IMR-90 (cell line): ENCODE measurements around the gene TNS3. TPM values are rescaled to one million over a fixed set of nuclear protein-coding genes. Genes with fewer than 3 reads are reported as not detected.

Experiments
- ATAC-seq: fragments of 200-7000 bp; cut with Tn5 transposase; 2 replicates; pipeline ENCODE4 v1.9.1; 2020; ENCODE audit warnings: low read depth, mild to moderate bottlenecking, moderate library complexity
- BruUV-seq: library from RNA; stranded (reverse); fragments of 400-500 nt; replicated peaks from 2 replicates; lab custom pipeline; 2021; lab: Mats Ljungman, UMichigan
- CTCF ChIA-PET: fragments of 300-600 bp; formaldehyde crosslinking; extraction: SDS; loops from one replicate; lab custom pipeline; 2021; ENCODE audit warnings: antibody characterized with exemption; lab: Yijun Ruan, JAX
- POLR2A ChIA-PET: fragments of 300-600 bp; sonication (Branson Sonifier 250); formaldehyde crosslinking; loops from one replicate; lab custom pipeline; 2022; ENCODE audit warnings: antibody characterized with exemption; ENCODE audit not compliant: unreplicated experiment; lab: Charles Lee
- DNase-seq: peaks from one replicate; pipeline ENCODE4 v3.0.0; 2013
- H2AFZ ChIP-seq: replicated peaks from 2 replicates; pipeline ENCODE3; 2013; ENCODE audit warnings: low read length, mild to moderate bottlenecking; ENCODE audit not compliant: poor library complexity
- H2AK5ac ChIP-seq: 2 replicates; pipeline ENCODE4 v1.6.1; 2013; ENCODE audit warnings: low read depth, low read length, inconsistent platforms
- H2AK9ac ChIP-seq: replicated peaks from 2 replicates; pipeline ENCODE3; 2013; ENCODE audit warnings: mild to moderate bottlenecking, low read depth, low read length, moderate library complexity; ENCODE audit not compliant: poor library complexity
- H2BK120ac ChIP-seq: 2 replicates; pipeline ENCODE4 v1.6.1; 2013; ENCODE audit warnings: low read depth, low read length, inconsistent platforms
- H2BK15ac ChIP-seq: 3 replicates; pipeline ENCODE4 v1.6.1; 2013; ENCODE audit warnings: low read depth, low read length, inconsistent platforms
- H2BK20ac ChIP-seq: 2 replicates; pipeline ENCODE4 v1.6.1; 2013; ENCODE audit warnings: low read depth, mild to moderate bottlenecking, inconsistent platforms, low read length, moderate library complexity
- H2BK5ac ChIP-seq: 2 replicates; pipeline ENCODE4 v1.6.1; 2013; ENCODE audit warnings: mild to moderate bottlenecking, low read depth, low read length, inconsistent platforms; ENCODE audit not compliant: poor library complexity, severe bottlenecking
- H3K14ac ChIP-seq: replicated peaks from 2 replicates; pipeline ENCODE4 v1.6.1; 2013; ENCODE audit warnings: low read depth, low read length, inconsistent platforms
- H3K18ac ChIP-seq: 2 replicates; pipeline ENCODE4 v1.6.1; 2013; ENCODE audit warnings: low read depth, low read length, control low read depth
- H3K23ac ChIP-seq: 2 replicates; pipeline ENCODE4 v1.6.1; 2013; ENCODE audit warnings: low read depth, low read length, inconsistent platforms
- H3K27ac ChIP-seq: 2 replicates; pipeline ENCODE4 v1.5.1; 2013; ENCODE audit warnings: mild to moderate bottlenecking, control low read depth, low read length; ENCODE audit not compliant: insufficient read depth
- H3K27me3 ChIP-seq: 2 replicates; pipeline ENCODE4 v1.6.1; 2013; ENCODE audit warnings: low read length; ENCODE audit not compliant: control insufficient read depth, insufficient read depth
- H3K36me3 ChIP-seq: 2 replicates; pipeline ENCODE4 v1.6.1; 2013; ENCODE audit warnings: low read length, mixed read lengths; ENCODE audit not compliant: control insufficient read depth, insufficient read depth
- H3K4ac ChIP-seq: 2 replicates; pipeline ENCODE4 v1.6.1; 2013; ENCODE audit warnings: low read depth, low read length, inconsistent platforms
- H3K4me1 ChIP-seq: 2 replicates; pipeline ENCODE4 v1.6.1; 2013; ENCODE audit warnings: low read length, mixed read lengths; ENCODE audit not compliant: control insufficient read depth, insufficient read depth
- H3K4me2 ChIP-seq: 2 replicates; pipeline ENCODE4 v1.6.1; 2013; ENCODE audit warnings: low read depth, mild to moderate bottlenecking, control low read depth, low read length, moderate library complexity
- H3K4me3 ChIP-seq: 2 replicates; pipeline ENCODE4 v1.5.1; 2013; ENCODE audit warnings: low read depth, mild to moderate bottlenecking, control low read depth, low read length, moderate library complexity; ENCODE audit not compliant: insufficient read depth
- H3K56ac ChIP-seq: 2 replicates; pipeline ENCODE4 v1.6.1; 2013; ENCODE audit warnings: low read length, inconsistent platforms; ENCODE audit not compliant: insufficient read depth; ENCODE audit errors: extremely low read depth
- H3K79me1 ChIP-seq, 2 experiments: 2 replicates each; pipeline ENCODE4 v1.6.1; 2013; ENCODE audit warnings: low read length in 2 of 2, inconsistent platforms in 1 of 2, low read depth in 1 of 2
- H3K9ac ChIP-seq: 2 replicates; pipeline ENCODE4 v1.6.1; 2013; ENCODE audit warnings: low read depth, low read length, control low read depth
- H3K9me1 ChIP-seq: 2 replicates; pipeline ENCODE4 v1.6.1; 2013; ENCODE audit warnings: low read length, inconsistent platforms; ENCODE audit not compliant: insufficient read depth
- H3K9me3 ChIP-seq: 2 replicates; pipeline ENCODE4 v1.6.1; 2013; ENCODE audit warnings: low read length; ENCODE audit not compliant: control insufficient read depth, insufficient read depth
- H4K20me1 ChIP-seq: 2 replicates; pipeline ENCODE4 v1.6.1; 2013; ENCODE audit warnings: low read length, inconsistent platforms; ENCODE audit not compliant: insufficient read depth
- H4K5ac ChIP-seq: 2 replicates; pipeline ENCODE4 v1.6.1; 2013; ENCODE audit warnings: mild to moderate bottlenecking, low read depth, low read length, control low read depth
- H4K8ac ChIP-seq, 2 experiments: 2 replicates each; pipeline ENCODE4 v1.6.1; 2013; ENCODE audit warnings: low read depth in 2 of 2, low read length in 2 of 2, control low read depth in 1 of 2, inconsistent platforms in 1 of 2
- H4K91ac ChIP-seq: 2 replicates; pipeline ENCODE4 v1.6.1; 2013; ENCODE audit warnings: low read depth, low read length, inconsistent platforms; ENCODE audit not compliant: insufficient read depth
- CEBPB ChIP-seq: IDR thresholded peaks from 2 replicates; pipeline ENCODE4 v1.6.1; 2012; ENCODE audit warnings: low read depth, low read length, improper control_type of control experiment
- MAZ ChIP-seq: IDR thresholded peaks from 2 replicates; pipeline ENCODE4 v1.6.1; 2012; ENCODE audit warnings: low read depth, mild to moderate bottlenecking, low read length, improper control_type of control experiment, moderate library complexity, borderline replicate concordance
- NFE2L2 ChIP-seq: fragments of 150-350 bp; IDR thresholded peaks from 2 replicates; pipeline ENCODE4 v1.6.1; 2016; ENCODE audit warnings: low read depth, mild to moderate bottlenecking, low read length
- POLR2A ChIP-seq: IDR thresholded peaks from 2 replicates; pipeline ENCODE4 v1.6.1; 2012; ENCODE audit warnings: mild to moderate bottlenecking, low read depth, low read length
- WGBS, 2 experiments: methylation state at CpG; one replicate each; pipeline versions ENCODE4 v1.1.5 to v1.1.7; 2013; ENCODE audit warnings: missing lambda C conversion rate in 2 of 2; ENCODE audit not compliant: insufficient read length in 1 of 2; ENCODE audit errors: extremely low coverage in 2 of 2; 5-methylcytosine and 5-hydroxymethylcytosine counted together
- dilution Hi-C: fragments of 300-500 bp; cut with HindIII; formaldehyde crosslinking; loops from one replicate; pipeline ENCODE4 v1.14.3; 2018; ENCODE audit warnings: low sequenced_read_pairs; ENCODE audit not compliant: unreplicated experiment
- in situ Hi-C: fragments of 300-500 bp; cut with MboI; formaldehyde crosslinking; loops from 3 replicates; pipeline ENCODE4 v1.14.3; 2019; ENCODE audit warnings: low sequenced_read_pairs, inconsistent platforms, mixed read lengths
- intact Hi-C: fragments of 100-400 bp; cut with micrococcal nuclease; formaldehyde crosslinking; loops from 2 replicates; pipeline ENCODE4 v1.10.0; 2022
- polyA plus RNA-seq, 3 experiments: library from polyadenylated mRNA; depleted of rRNA; stranded (reverse); fragments of >200 nt; gene quantifications; 2 replicates each; pipeline ENCODE4 v1.2.3, GENCODE V29; 2012; ENCODE audit warnings: low replicate concordance in 1 of 3
- total RNA-seq: library from RNA; depleted of rRNA; stranded (reverse); fragments of >200 nt; gene quantifications from 2 replicates; pipeline ENCODE4 v1.2.3, GENCODE V29; 2012
- TF ChIP-seq, protein P1 (sequence below): fragments of 150-350 bp; IDR thresholded peaks from 2 replicates; pipeline ENCODE4 v1.6.1; 2016; ENCODE audit warnings: low read depth, mild to moderate bottlenecking, low read length, moderate library complexity, borderline replicate concordance

Gene TNS3
- total and polyA plus RNA-seq, 2 of the 4 experiments (the other 2 are of a cell fraction) = 64.3 to 79.2 TPM

DNA sequence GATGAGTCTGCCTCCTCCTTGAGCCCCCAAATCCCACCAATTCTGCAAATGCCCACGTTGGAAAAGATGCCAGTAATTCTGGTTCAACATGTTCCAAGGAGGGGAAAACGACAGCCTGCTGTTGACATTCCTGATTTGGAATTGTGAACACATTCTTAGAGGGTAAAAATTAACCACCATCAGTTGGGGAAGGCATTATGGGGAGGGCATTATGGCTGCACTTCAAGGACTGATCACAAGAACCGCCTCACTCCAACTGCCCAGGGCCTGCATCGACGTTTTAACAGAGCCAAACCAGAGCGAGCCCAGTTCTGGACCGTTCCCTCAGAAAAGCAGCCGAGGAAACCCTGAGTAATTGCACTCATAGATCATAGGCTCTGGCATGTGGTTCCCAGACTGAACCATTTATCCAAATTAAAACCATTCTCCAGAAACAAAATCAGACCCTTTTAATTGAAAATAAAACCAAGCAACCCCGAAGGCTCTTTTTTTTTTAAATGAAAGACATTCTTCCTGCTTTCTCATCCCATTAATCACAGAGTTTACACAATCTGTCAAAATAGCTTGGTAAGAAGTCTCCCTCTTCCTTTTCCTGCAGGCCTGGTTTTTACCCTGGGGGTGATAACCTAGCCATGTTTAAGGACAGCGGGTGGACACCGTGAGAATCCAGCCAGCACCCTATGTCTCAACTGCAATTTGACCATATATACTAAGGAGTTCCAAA, 8.0 kb downstream of the TNS3 start:
- dilution Hi-C loops (no loop called here), in situ Hi-C loops (no loop called here), intact Hi-C loops (loop anchor here (1.0 to 10.0 kb wide), 4 partner anchors 38 to 309 kb away; no protein-coding TSS in a partner anchor)
- Histone ChIP-seq H2BK20ac (peak overlapping the region; percentile 81), H3K4me3 (no peak overlapping the region), H3K9me3 (no peaks in the 10 kb centered on the region), H4K8ac (peak overlapping the region; percentile 19 to 75; a peak in 3 of 4 replicates), H4K5ac (peak overlapping the region; percentile 40), H2AFZ (no peak overlapping the region), H3K56ac (peak overlapping the region; percentile 91; the same call in 1 of the 2 replicates), H4K91ac (peak overlapping the region; percentile 93), H3K36me3 (peaks cover 6% of the 10 kb centered on the region), H4K20me1 (peaks cover 23% of the 10 kb centered on the region; the same call in 1 of the 2 replicates), H3K79me1 (peaks cover 26 to 86% of the 10 kb centered on the region in 2 experiments), H3K4me2 (peak overlapping the region; percentile 62), H3K4ac (peak overlapping the region; percentile 69), H2BK5ac (peak overlapping the region; percentile 66), H3K9ac (peak overlapping the region; percentile 13; the same call in 1 of the 2 replicates), H2BK120ac (peak overlapping the region; percentile 89), H2AK5ac (peak overlapping the region; percentile 76), H3K14ac (peak overlapping the region; percentile 44), H2BK15ac (peak overlapping the region; percentile 18; the same call in 1 of the 3 replicates), H3K27ac (peak overlapping the region; percentile 79), H3K9me1 (peaks cover 37% of the 10 kb centered on the region), H3K23ac (peak overlapping the region; percentile 57), H2AK9ac (peak overlapping the region; percentile 51), H3K27me3 (no peaks in the 10 kb centered on the region), H3K18ac (peak overlapping the region; percentile 69), H3K4me1 (peaks cover 53% of the 10 kb centered on the region)
- no TSS peak for BruUV-seq
- ATAC-seq = 0 out of 2 replicates have a peak, but pooled peaks have one; percentile 4
- POLR2A ChIA-PET = no interaction called here
- WGBS, 2 experiments = 13% methylated on average over 3 of the region's 11 CpGs; no CpG with 5 or more reads in 1 of the 2 experiments
- DNase-seq = peak; percentile 87
- CTCF ChIA-PET = no interaction called here
- TF ChIP-seq, protein P1, sequence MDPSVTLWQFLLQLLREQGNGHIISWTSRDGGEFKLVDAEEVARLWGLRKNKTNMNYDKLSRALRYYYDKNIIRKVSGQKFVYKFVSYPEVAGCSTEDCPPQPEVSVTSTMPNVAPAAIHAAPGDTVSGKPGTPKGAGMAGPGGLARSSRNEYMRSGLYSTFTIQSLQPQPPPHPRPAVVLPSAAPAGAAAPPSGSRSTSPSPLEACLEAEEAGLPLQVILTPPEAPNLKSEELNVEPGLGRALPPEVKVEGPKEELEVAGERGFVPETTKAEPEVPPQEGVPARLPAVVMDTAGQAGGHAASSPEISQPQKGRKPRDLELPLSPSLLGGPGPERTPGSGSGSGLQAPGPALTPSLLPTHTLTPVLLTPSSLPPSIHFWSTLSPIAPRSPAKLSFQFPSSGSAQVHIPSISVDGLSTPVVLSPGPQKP = no peak
- TF ChIP-seq POLR2A (peak; percentile 42; the same call in 1 of the 2 replicates), NFE2L2 (no peak), CEBPB (peak; percentile 48; the same call in 1 of the 2 replicates), MAZ (0 out of 2 replicates have a peak, but pooled peaks have one; percentile 5)
